Hepatocyte (in vitro differentiated cells): Measurements from ENCODE around the gene CLSTN1. TPM values are rescaled to one million over a fixed set of nuclear protein-coding genes. Genes with fewer than 3 reads are reported as not detected.

Source experiments
- DNase-seq: peaks from one replicate; pipeline ENCODE4 v3.0.0-alpha.2; 2016; ENCODE audit warnings: low spot score
- H2AFZ ChIP-seq: fragments of 200-600 bp; sonication (generic); 2 replicates; pipeline ENCODE4 v1.6.0; 2016; ENCODE audit warnings: antibody characterized with exemption, mild to moderate bottlenecking
- H3K27ac ChIP-seq: fragments of 200-600 bp; sonication (generic); 2 replicates; pipeline ENCODE4 v1.5.1; 2016; ENCODE audit warnings: mild to moderate bottlenecking
- H3K27me3 ChIP-seq: fragments of 200-600 bp; sonication (generic); 2 replicates; pipeline ENCODE4 v1.6.1; 2016
- H3K36me3 ChIP-seq: fragments of 200-600 bp; sonication (generic); replicated peaks from 2 replicates; pipeline ENCODE4 v1.5.1; 2016; ENCODE audit warnings: low read depth; ENCODE audit not compliant: insufficient read depth
- H3K4me1 ChIP-seq: fragments of 200-600 bp; sonication (generic); 2 replicates; pipeline ENCODE4 v1.5.1; 2016; ENCODE audit warnings: mild to moderate bottlenecking, moderate library complexity; ENCODE audit not compliant: insufficient read depth
- H3K4me2 ChIP-seq: fragments of 200-600 bp; sonication (generic); 2 replicates; pipeline ENCODE4 v1.6.0; 2016
- H3K4me3 ChIP-seq: fragments of 200-600 bp; sonication (generic); 2 replicates; pipeline ENCODE4 v1.5.1; 2016; ENCODE audit warnings: mild to moderate bottlenecking
- H3K79me2 ChIP-seq: fragments of 200-600 bp; sonication (generic); 2 replicates; pipeline ENCODE4 v1.6.0; 2017; ENCODE audit warnings: mild to moderate bottlenecking
- H3K9me2 ChIP-seq: fragments of 200-600 bp; sonication (generic); replicated peaks from 2 replicates; pipeline ENCODE4 v1.6.0; 2017; ENCODE audit warnings: mild to moderate bottlenecking; ENCODE audit not compliant: insufficient read depth
- H3K9me3 ChIP-seq: fragments of 200-600 bp; sonication (generic); 2 replicates; pipeline ENCODE4 v1.5.1; 2016; ENCODE audit warnings: low read depth, mild to moderate bottlenecking
- H4K20me1 ChIP-seq: fragments of 200-600 bp; sonication (generic); 2 replicates; pipeline ENCODE4 v1.6.0; 2016; ENCODE audit warnings: mild to moderate bottlenecking; ENCODE audit not compliant: insufficient read depth, poor library complexity, severe bottlenecking
- EZH2 ChIP-seq: fragments of 200-600 bp; sonication (generic); IDR thresholded peaks from 2 replicates; pipeline ENCODE4 v1.6.1; 2016; ENCODE audit warnings: antibody characterized with exemption, mild to moderate bottlenecking, borderline replicate concordance
- EZH2phosphoT487 ChIP-seq: fragments of 200-600 bp; sonication (generic); IDR thresholded peaks from one replicate; pipeline ENCODE4 v1.6.1; 2018; ENCODE audit warnings: antibody characterized with exemption, mild to moderate bottlenecking, low read depth, moderate library complexity; ENCODE audit not compliant: unreplicated experiment, severe bottlenecking
- WGBS: methylation state at CpG from one replicate; pipeline ENCODE4 v1.1.6; 2016; ENCODE audit warnings: low lambda C conversion rate; ENCODE audit errors: missing lambda C conversion rate; 5-methylcytosine and 5-hydroxymethylcytosine counted together
- polyA plus RNA-seq: library from polyadenylated mRNA; unstranded; fragments of >200 nt; fragmentation: Nextera tagmentation; extraction: Ambion mirVana; gene quantifications from 2 replicates; pipeline ENCODE4 v1.2.1, GENCODE V29; 2016
- total RNA-seq: library from RNA; depleted of rRNA; stranded (reverse); fragments of >200 nt; gene quantifications from 2 replicates; pipeline ENCODE4 v1.2.3, GENCODE V29; 2014
- TF ChIP-seq, protein P1 (sequence below): fragments of 200-600 bp; sonication (generic); IDR thresholded peaks from 2 replicates; pipeline ENCODE4 v1.5.1; 2016; ENCODE audit warnings: antibody characterized with exemption, mild to moderate bottlenecking; ENCODE audit not compliant: poor library complexity

CLSTN1 gene
- total and polyA plus RNA-seq, 2 experiments from 2014 or later = 47.7 to 74.2 TPM

DNA sequence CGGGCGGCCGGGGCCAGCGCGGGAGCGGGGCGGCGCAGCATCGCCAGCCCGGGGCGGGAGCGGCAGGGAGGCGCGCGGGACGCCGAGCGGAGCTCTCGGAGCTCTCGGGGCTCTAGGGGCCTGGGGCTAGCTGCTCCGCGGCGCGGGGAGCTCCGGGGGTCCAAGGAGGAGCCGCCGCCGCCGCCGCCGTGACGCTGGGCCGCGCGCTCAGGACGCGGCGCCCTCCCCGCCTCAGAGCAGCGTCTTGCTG lies 147 bp downstream of the CLSTN1 start:
- H3K36me3 ChIP-seq = no peaks in the 10 kb centered on the region
- H3K4me1 ChIP-seq = peaks cover 8% of the 10 kb centered on the region
- no peaks in the 10 kb centered on the region for H3K9me2 ChIP-seq
- TF ChIP-seq EZH2phosphoT487 (no peak), EZH2 (no peak)
- TF ChIP-seq, protein P1, sequence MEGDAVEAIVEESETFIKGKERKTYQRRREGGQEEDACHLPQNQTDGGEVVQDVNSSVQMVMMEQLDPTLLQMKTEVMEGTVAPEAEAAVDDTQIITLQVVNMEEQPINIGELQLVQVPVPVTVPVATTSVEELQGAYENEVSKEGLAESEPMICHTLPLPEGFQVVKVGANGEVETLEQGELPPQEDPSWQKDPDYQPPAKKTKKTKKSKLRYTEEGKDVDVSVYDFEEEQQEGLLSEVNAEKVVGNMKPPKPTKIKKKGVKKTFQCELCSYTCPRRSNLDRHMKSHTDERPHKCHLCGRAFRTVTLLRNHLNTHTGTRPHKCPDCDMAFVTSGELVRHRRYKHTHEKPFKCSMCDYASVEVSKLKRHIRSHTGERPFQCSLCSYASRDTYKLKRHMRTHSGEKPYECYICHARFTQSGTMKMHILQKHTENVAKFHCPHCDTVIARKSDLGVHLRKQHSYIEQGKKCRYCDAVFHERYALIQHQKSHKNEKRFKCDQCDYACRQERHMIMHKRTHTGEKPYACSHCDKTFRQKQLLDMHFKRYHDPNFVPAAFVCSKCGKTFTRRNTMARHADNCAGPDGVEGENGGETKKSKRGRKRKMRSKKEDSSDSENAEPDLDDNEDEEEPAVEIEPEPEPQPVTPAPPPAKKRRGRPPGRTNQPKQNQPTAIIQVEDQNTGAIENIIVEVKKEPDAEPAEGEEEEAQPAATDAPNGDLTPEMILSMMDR = no peak
- peaks cover 16% of the 10 kb centered on the region for H4K20me1 ChIP-seq
- H3K79me2 ChIP-seq = peaks cover 45% of the 10 kb centered on the region
- H3K9me3 ChIP-seq = no peaks in the 10 kb centered on the region
- H3K4me3 ChIP-seq = peak overlapping the region; percentile 59
- peak overlapping the region; percentile 45 for H2AFZ ChIP-seq
- 2% methylated on average over 22 of the region's 40 CpGs for WGBS
- peak overlapping the region; percentile 90 for H3K4me2 ChIP-seq
- peak overlapping the region; percentile 48 for H3K27ac ChIP-seq
- no peaks in the 10 kb centered on the region for H3K27me3 ChIP-seq
- no peak for DNase-seq

DNA sequence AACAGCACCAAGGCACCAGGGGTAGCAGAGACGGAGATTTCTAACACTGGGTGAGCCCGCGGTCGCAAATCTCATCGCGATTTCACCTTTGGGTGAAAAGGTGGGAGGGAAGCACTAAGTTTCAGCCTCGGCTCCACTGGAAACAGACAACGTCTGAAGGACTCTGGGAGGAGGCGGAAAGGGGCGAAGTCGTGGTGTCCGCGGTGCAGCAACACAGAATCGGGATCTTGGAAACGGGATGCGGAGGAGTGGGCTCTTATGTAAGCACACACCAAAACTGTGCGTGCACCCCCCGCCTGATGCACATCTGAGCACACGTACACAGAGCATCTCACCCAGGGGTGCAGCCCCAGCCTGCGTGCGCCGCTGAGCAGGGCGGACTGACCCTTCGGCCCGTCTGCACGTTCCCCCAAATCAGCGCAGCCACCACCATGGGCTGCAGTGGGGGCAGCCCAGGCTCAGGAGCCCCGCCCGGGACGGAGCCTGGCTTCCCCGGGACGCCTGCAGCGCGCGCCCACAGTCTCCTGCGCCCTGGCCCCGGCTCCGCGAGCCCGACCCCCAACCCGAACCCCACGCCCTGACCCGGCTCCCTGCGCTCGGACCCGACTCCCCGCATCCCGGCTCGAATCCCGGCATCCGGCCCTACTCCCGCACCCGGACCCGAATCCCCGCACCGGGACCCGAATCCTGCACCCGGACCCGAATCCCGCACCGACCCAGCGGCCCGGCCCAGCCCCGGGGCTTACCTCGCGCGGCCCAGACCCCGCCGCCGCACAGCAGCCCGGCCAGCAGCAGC lies 670 bp downstream of the CLSTN1 start:
- H2AFZ ChIP-seq = peak overlapping the region; percentile 45
- WGBS = 2% methylated on average over 64 of the region's 71 CpGs
- H3K9me2 ChIP-seq = no peaks in the 10 kb centered on the region
- TF ChIP-seq EZH2phosphoT487 (no peak), EZH2 (no peak)
- TF ChIP-seq, protein P1 = no peak
- no peaks in the 10 kb centered on the region for H3K27me3 ChIP-seq
- peaks cover 50% of the 10 kb centered on the region for H3K79me2 ChIP-seq
- H3K36me3 ChIP-seq = no peaks in the 10 kb centered on the region
- peaks cover 16% of the 10 kb centered on the region for H4K20me1 ChIP-seq
- peak overlapping the region; percentile 59 for H3K4me3 ChIP-seq
- no peak for DNase-seq
- no peaks in the 10 kb centered on the region for H3K9me3 ChIP-seq
- peak overlapping the region; percentile 48 for H3K27ac ChIP-seq
- H3K4me2 ChIP-seq = peak overlapping the region; percentile 90
- peaks cover 8% of the 10 kb centered on the region for H3K4me1 ChIP-seq

DNA sequence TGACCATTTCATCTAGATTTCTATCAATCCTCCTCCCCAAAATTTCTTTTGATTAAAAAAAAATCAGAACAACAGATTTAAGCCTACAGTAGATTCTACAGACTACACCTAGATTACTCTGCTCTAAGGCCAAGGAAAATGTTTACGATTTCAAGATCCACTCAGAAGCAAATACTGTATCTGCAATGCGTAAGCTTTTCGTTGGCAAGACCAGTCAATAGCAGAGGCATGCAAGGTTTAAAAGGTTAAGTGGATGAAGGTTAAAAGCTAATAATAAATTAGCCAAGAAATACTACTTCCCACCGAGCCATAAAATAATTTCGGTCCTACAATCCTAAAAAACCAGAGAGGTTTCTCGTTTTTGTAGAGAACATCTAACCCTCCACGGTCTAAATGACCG lies 1.3 kb downstream of the CLSTN1 start:
- no peak overlapping the region for H2AFZ ChIP-seq

More for the DNA sequence above, 1.3 kb downstream of the CLSTN1 start:
- Histone ChIP-seq H3K9me2 (no peaks in the 10 kb centered on the region), H3K27ac (no peak overlapping the region), H3K4me3 (peak overlapping the region; percentile 59), H3K4me1 (peaks cover 8% of the 10 kb centered on the region), H3K79me2 (peaks cover 56% of the 10 kb centered on the region), H3K9me3 (no peaks in the 10 kb centered on the region), H3K4me2 (peak overlapping the region; percentile 90), H3K27me3 (no peaks in the 10 kb centered on the region), H3K36me3 (no peaks in the 10 kb centered on the region), H4K20me1 (peaks cover 16% of the 10 kb centered on the region)
- no peak for TF ChIP-seq EZH2
- TF ChIP-seq, protein P1 = no peak
- TF ChIP-seq EZH2phosphoT487 = no peak
- 4% methylated on average over 8 of the region's 8 CpGs for WGBS
- no peak for DNase-seq
